HepG2 (cell line): ENCODE data around the gene BLOC1S1. TPM values are rescaled to one million over a fixed set of nuclear protein-coding genes. Genes with fewer than 3 reads are reported as not detected.

ENCODE experiments used
- FOXP1 ChIP-seq, 2 experiments: fragments of 450-650 bp in 1 of 2; IDR thresholded peaks; 2 replicates each; pipeline ENCODE4 v1.6.1; 2017 to 2018; ENCODE audit warnings: antibody characterized with exemption in 1 of 2
- HES4 ChIP-seq: sonication (generic); formaldehyde crosslinking; IDR thresholded peaks from 2 replicates; pipeline ENCODE4 v1.9.0; 2021; ENCODE audit warnings: mild to moderate bottlenecking, missing genetic modification reagents, borderline replicate concordance
- KLF9 ChIP-seq: IDR thresholded peaks from 2 replicates; pipeline ENCODE4 v1.6.1; 2016; ENCODE audit warnings: low read depth
- MAFK ChIP-seq, 2 experiments: IDR thresholded peaks in 1 of 2; conservative IDR thresholded peaks in 1 of 2; 2 replicates each; pipeline ENCODE4 v1.6.1; 2011; ENCODE audit warnings: improper control_type of control experiment in 2 of 2, low read length in 2 of 2
- MBNL3 ChIP-seq: fragments of 250-450 bp; sonication (Bioruptor Pico); conservative IDR thresholded peaks from 2 replicates; pipeline ENCODE4 v1.8.0; 2022; ENCODE audit warnings: mild to moderate bottlenecking, inconsistent platforms
- PAX8 ChIP-seq: sonication (generic); formaldehyde crosslinking; IDR thresholded peaks from 2 replicates; pipeline ENCODE4 v1.8.0; 2022; ENCODE audit warnings: mild to moderate bottlenecking, missing genetic modification reagents, borderline replicate concordance
- RELA ChIP-seq: sonication (generic); formaldehyde crosslinking; IDR thresholded peaks from 2 replicates; pipeline ENCODE4 v1.4.0; 2020; ENCODE audit warnings: missing genetic modification reagents
- RFX5 ChIP-seq: IDR thresholded peaks from 2 replicates; pipeline ENCODE4 v1.6.1; 2011; ENCODE audit warnings: low read depth, low read length, improper control_type of control experiment
- SIX1 ChIP-seq: sonication (generic); formaldehyde crosslinking; IDR thresholded peaks from 2 replicates; pipeline ENCODE4 v1.4.0; 2020; ENCODE audit warnings: missing genetic modification reagents, borderline replicate concordance
- TMF1 ChIP-seq: sonication (generic); formaldehyde crosslinking; IDR thresholded peaks from 2 replicates; pipeline ENCODE4 v1.8.1; 2022; ENCODE audit warnings: low read depth, missing genetic modification reagents
- ZBTB21 ChIP-seq: sonication (generic); formaldehyde crosslinking; IDR thresholded peaks from 2 replicates; pipeline ENCODE4 v1.4.0; 2020; ENCODE audit warnings: missing genetic modification reagents
- ZNF224 ChIP-seq: sonication (generic); formaldehyde crosslinking; IDR thresholded peaks from 2 replicates; pipeline ENCODE4 v1.5.0; 2020; ENCODE audit warnings: mild to moderate bottlenecking, missing genetic modification reagents
- ZNF331 ChIP-seq: sonication (generic); formaldehyde crosslinking; IDR thresholded peaks from 2 replicates; pipeline ENCODE4 v1.4.0; 2020; ENCODE audit warnings: missing genetic modification reagents
- ZNF512 ChIP-seq: sonication (generic); formaldehyde crosslinking; IDR thresholded peaks from 2 replicates; pipeline ENCODE4 v1.4.0; 2020; ENCODE audit warnings: mild to moderate bottlenecking, missing genetic modification reagents
- ZNF619 ChIP-seq: sonication (generic); formaldehyde crosslinking; IDR thresholded peaks from 2 replicates; pipeline ENCODE4 v1.4.0; 2020; ENCODE audit warnings: mild to moderate bottlenecking, missing genetic modification reagents
- ZNF691 ChIP-seq: sonication (generic); formaldehyde crosslinking; IDR thresholded peaks from 2 replicates; pipeline ENCODE4 v1.4.0; 2020; ENCODE audit warnings: missing genetic modification reagents, low read depth, mild to moderate bottlenecking, borderline replicate concordance
- ZNF878 ChIP-seq: sonication (generic); formaldehyde crosslinking; IDR thresholded peaks from 2 replicates; pipeline ENCODE4 v1.8.1; 2023; ENCODE audit warnings: mild to moderate bottlenecking, missing genetic modification reagents, moderate library complexity
- polyA plus RNA-seq, 8 experiments: library from polyadenylated mRNA; depleted of rRNA in 3 of 8; stranded (reverse) in 7 of 8; unstranded in 1 of 8; fragments of >200 nt; fragmentation: Illumina TruSeq in 4 of 8; extraction: Trizol in 4 of 8; gene quantifications; 2 replicates each; pipeline versions ENCODE4 v1.2.1 to v1.2.3, GENCODE V29; 2011 to 2016; ENCODE audit warnings: low read depth in 4 of 8, missing spikeins in 1 of 8, mixed read lengths in 1 of 8; ENCODE audit not compliant: insufficient read depth in 1 of 8
- total RNA-seq, 5 experiments: library from RNA; depleted of rRNA; stranded (reverse); fragments of >200 nt; fragmentation: Illumina TruSeq; extraction: Trizol; gene quantifications; 2 replicates each; pipeline ENCODE4 v1.2.3, GENCODE V29; 2016; ENCODE audit warnings: low read depth in 1 of 5
- TF ChIP-seq, protein P1 (sequence below): sonication (generic); formaldehyde crosslinking; IDR thresholded peaks from 2 replicates; pipeline ENCODE4 v1.5.1; 2020; ENCODE audit warnings: mild to moderate bottlenecking, missing genetic modification reagents, borderline replicate concordance

The BLOC1S1 gene
- total and polyA plus RNA-seq, 2 of the 13 experiments (the other 11 are each of a cell fraction or from before 2014, with no cell fraction given) = 55.1 to 95.3 TPM

DNA sequence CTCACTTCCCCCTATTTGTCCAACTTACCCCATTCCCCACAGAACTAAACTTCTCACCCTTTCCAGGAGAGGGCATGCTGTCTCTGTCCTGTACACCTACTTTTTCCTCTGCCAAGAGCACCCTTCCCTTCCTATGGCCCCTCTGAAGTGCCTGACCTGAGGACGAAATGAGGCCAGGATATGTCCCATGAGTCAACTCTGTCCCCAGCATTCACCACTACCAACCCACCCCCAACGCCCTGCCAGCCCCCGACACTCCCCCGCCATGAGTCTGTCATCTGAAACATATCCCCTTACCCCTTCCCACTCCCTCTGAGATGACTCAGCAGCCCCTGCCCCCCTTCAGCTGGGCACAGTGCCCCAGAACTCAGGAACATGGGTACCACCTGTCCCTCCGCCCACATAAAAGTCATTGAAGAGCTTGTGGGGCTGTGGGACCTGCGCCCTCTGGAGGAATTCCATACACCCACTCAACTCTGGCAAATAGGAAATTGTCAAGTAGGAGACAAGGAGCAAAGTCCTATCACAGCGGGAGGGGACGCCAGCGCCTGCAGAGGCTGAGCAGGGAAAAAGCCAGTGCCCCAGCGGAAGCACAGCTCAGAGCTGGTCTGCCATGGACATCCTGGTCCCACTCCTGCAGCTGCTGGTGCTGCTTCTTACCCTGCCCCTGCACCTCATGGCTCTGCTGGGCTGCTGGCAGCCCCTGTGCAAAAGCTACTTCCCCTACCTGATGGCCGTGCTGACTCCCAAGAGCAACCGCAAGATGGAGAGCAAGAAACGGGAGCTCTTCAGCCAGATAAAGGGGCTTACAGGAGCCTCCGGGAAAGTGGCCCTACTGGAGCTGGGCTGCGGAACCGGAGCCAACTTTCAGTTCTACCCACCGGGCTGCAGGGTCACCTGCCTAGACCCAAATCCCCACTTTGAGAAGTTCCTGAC lies 34.4 kb upstream of the BLOC1S1 start (continued):
- TF ChIP-seq MAFK (conservative IDR thresholded peaks at IDR 0.05 in 1 of 2, IDR thresholded peaks at IDR 0.05 in 1 of 2; ENCODE audit: low read length in 2 of 2) = no peak
- TF ChIP-seq, protein P1, sequence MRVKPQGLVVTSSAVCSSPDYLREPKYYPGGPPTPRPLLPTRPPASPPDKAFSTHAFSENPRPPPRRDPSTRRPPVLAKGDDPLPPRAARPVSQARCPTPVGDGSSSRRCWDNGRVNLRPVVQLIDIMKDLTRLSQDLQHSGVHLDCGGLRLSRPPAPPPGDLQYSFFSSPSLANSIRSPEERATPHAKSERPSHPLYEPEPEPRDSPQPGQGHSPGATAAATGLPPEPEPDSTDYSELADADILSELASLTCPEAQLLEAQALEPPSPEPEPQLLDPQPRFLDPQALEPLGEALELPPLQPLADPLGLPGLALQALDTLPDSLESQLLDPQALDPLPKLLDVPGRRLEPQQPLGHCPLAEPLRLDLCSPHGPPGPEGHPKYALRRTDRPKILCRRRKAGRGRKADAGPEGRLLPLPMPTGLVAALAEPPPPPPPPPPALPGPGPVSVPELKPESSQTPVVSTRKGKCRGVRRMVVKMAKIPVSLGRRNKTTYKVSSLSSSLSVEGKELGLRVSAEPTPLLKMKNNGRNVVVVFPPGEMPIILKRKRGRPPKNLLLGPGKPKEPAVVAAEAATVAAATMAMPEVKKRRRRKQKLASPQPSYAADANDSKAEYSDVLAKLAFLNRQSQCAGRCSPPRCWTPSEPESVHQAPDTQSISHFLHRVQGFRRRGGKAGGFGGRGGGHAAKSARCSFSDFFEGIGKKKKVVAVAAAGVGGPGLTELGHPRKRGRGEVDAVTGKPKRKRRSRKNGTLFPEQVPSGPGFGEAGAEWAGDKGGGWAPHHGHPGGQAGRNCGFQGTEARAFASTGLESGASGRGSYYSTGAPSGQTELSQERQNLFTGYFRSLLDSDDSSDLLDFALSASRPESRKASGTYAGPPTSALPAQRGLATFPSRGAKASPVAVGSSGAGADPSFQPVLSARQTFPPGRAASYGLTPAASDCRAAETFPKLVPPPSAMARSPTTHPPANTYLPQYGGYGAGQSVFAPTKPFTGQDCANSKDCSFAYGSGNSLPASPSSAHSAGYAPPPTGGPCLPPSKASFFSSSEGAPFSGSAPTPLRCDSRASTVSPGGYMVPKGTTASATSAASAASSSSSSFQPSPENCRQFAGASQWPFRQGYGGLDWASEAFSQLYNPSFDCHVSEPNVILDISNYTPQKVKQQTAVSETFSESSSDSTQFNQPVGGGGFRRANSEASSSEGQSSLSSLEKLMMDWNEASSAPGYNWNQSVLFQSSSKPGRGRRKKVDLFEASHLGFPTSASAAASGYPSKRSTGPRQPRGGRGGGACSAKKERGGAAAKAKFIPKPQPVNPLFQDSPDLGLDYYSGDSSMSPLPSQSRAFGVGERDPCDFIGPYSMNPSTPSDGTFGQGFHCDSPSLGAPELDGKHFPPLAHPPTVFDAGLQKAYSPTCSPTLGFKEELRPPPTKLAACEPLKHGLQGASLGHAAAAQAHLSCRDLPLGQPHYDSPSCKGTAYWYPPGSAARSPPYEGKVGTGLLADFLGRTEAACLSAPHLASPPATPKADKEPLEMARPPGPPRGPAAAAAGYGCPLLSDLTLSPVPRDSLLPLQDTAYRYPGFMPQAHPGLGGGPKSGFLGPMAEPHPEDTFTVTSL (CRISPR knock-in tag) = peak; percentile 27; the same call in 1 of the 2 replicates
- TF ChIP-seq ZNF331 (CRISPR knock-in tag) = peak; percentile 83
- no peak for TF ChIP-seq ZNF878 (CRISPR knock-in tag)
- peak; percentile 86; the same call in 1 of the 2 replicates for TF ChIP-seq KLF9
- no peak for TF ChIP-seq PAX8 (CRISPR knock-in tag)
- TF ChIP-seq ZNF512 (CRISPR knock-in tag) = no peak
- no peak for TF ChIP-seq MBNL3 (CRISPR knock-in tag)
- TF ChIP-seq HES4 = 0 out of 2 replicates have a peak, but pooled peaks have one; percentile 46
- no peak for TF ChIP-seq FOXP1 (IDR thresholded peaks at IDR 0.05)
- peak; percentile 13; the same call in 1 of the 2 replicates for TF ChIP-seq FOXP1 (CRISPR knock-in tag; IDR thresholded peaks at IDR 0.05)
- TF ChIP-seq ZNF224 (CRISPR knock-in tag) = no peak
- TF ChIP-seq ZBTB21 (CRISPR knock-in tag) = no peak
- TF ChIP-seq TMF1 (CRISPR knock-in tag) = no peak
- no peak for TF ChIP-seq ZNF691 (CRISPR knock-in tag)
- TF ChIP-seq RELA = no peak
- TF ChIP-seq ZNF619 (CRISPR knock-in tag) = 0 out of 2 replicates have a peak, but pooled peaks have one; percentile 62
- TF ChIP-seq SIX1 (CRISPR knock-in tag) = no peak
- TF ChIP-seq RFX5 = no peak
